Cardiac fibroblast (primary cell): ENCODE results near the gene FAM163A.
"Not testable (repeated sequence)": the region's sequence is repeated elsewhere in the genome, so short reads cannot be mapped to it uniquely, and the experiment has no call there.

Experiments
- DNase-seq, 2 donors: peaks; one replicate each; pipeline versions ENCODE4 v3.0.0 to v3.0.0-alpha.2; 2010; ENCODE audit warnings: low read depth in 2 of 2
- H3K4me3 ChIP-seq, 2 donors: replicated peaks in 1 of 2; 1 replicate in 1 of 2; 2 replicates in 1 of 2; pipeline ENCODE4 v1.5.1; 2011; ENCODE audit warnings: low read depth in 2 of 2, low read length in 2 of 2, mild to moderate bottlenecking in 2 of 2, moderate library complexity in 1 of 2
- TF ChIP-seq, protein P1 (sequence below): IDR thresholded peaks from one replicate; pipeline ENCODE4 v1.5.1; 2011; ENCODE audit warnings: low read depth, mild to moderate bottlenecking, low read length, inconsistent platforms

FAM163A gene

DNA sequence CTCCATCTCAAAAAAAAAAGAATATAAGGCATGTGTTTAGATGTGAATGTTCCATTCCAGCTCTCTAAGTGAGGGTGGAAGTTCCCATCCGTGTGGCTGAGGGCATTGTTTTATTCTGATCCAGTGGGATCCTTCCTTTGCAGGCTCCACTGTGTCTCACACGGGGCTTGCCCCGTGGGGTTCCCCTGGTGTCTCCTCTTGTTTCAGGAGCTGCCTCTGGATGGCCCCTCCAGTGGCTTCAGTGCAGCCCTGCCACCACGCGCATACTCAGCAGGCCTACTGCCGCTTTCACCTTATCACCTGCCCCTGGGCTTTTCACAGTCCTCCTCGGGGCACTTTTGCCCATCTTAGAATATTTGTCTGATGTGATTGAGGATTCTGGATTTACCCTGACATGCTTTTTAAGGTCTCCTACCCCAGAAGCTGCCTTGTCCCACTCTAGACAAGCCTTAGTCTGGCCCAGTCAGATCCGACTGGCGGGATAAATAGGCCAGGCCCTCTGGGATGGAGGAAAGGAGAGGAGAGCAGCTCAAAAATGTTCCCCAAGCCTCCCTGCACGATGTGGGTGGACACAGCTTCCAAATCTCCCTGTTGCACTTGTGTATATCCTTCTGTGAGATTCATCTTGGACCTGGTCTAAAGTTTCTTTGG lies 55.2 kb downstream of the FAM163A start:
- TF ChIP-seq, protein P1, sequence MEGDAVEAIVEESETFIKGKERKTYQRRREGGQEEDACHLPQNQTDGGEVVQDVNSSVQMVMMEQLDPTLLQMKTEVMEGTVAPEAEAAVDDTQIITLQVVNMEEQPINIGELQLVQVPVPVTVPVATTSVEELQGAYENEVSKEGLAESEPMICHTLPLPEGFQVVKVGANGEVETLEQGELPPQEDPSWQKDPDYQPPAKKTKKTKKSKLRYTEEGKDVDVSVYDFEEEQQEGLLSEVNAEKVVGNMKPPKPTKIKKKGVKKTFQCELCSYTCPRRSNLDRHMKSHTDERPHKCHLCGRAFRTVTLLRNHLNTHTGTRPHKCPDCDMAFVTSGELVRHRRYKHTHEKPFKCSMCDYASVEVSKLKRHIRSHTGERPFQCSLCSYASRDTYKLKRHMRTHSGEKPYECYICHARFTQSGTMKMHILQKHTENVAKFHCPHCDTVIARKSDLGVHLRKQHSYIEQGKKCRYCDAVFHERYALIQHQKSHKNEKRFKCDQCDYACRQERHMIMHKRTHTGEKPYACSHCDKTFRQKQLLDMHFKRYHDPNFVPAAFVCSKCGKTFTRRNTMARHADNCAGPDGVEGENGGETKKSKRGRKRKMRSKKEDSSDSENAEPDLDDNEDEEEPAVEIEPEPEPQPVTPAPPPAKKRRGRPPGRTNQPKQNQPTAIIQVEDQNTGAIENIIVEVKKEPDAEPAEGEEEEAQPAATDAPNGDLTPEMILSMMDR: no peak
- no peak for DNase-seq
- no peak overlapping the region for H3K4me3 ChIP-seq

DNA sequence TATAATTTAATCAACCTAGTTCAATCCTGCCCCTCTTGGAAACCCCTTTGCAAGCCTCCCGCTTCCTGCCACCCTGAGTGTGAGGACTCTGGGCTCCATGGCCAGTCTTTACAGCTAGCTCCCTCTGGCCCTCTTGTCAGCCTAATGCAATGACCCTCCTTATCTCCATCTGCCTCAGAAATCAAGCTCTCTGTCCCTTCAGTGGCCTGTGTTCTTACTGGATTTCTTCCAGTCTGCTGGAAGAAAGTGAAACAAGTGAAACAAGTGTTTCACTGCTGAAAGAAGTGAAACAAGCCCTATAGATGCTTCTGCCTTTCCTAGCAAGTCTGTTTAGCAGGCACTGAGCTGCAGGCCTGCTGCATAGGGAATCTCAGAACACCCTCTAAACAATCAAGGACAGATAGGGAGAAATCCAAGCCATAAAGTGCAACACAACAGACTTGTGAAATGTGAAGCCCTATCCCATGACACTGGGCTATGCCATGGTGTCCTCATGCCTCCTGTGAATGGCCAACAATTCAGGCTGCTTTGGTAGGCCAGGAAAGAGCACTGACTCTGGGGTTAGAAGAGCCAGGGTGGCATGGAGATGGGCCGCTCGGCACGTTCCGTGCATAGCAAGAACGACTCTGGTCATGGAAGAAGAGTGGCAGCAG lies 55.9 kb downstream of the FAM163A start:
- DNase-seq: no peak
- H3K4me3 ChIP-seq: no peak overlapping the region
- TF ChIP-seq, protein P1: no peak

DNA sequence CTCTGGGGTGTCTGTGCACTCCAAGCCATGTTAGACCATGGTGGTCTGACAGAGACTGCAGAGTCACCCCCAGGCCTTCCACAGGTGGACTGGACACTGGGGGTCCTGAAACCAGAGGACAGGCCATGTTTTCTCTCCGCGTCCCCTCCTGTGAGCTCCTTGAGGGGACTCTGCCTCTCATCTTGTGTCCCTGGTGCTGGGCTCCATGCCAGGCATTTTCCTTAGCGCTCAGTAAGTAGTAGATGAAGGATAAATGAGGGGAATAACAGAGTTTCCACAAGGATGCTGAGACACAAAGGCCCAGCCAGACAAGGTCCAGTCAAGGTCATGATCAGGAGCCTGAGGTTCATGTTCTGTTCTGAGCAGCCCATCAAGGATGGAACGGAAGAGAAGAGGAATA lies 57.4 kb downstream of the FAM163A start:
- DNase-seq: no peak
- H3K4me3 ChIP-seq: no peak overlapping the region
- TF ChIP-seq, protein P1: no peak

DNA sequence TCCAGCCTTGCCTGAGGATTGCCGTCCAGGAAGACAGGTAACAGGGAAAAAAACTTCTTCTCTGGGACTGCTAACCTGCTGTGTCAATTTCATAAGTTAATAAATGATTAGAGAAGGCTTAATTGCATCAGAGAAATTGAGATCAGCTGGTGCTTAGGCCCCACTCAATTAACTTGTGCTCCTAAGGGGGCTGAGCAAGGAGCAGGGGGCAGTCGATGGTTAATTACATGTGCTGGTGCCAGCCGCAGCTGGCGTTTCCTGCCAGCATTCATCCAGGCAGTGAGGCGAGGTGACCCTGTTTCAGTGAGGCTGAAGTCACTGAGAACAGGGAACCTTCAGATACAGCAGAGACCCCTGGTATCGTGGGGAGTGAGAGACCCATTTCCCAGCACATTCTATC lies 60.0 kb downstream of the FAM163A start:
- DNase-seq: no peak
- no peak overlapping the region for H3K4me3 ChIP-seq
- TF ChIP-seq, protein P1: no peak

DNA sequence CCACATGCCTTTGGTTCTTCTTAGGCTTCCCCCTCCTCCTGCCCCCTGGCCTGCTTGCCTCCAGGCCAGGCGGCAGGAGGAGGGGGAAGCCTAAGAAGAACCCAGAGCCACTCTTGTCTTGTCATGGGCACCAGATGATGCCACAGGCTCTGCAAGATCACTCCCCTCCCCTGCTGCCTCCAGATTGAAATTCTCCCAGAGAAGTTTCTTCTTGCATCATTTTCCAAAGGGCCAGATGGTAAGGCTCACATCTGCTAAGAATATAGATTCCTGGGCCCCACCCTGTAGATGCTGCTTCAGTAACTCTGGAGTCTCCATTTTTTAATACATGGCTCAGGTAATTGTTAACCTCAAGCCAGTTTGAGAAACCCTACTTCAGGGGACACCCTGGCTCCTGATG lies 60.8 kb downstream of the FAM163A start:
- DNase-seq: peak in 1 of 2 donors; percentile 24
- TF ChIP-seq, protein P1: no peak
- H3K4me3 ChIP-seq: no peak overlapping the region

DNA sequence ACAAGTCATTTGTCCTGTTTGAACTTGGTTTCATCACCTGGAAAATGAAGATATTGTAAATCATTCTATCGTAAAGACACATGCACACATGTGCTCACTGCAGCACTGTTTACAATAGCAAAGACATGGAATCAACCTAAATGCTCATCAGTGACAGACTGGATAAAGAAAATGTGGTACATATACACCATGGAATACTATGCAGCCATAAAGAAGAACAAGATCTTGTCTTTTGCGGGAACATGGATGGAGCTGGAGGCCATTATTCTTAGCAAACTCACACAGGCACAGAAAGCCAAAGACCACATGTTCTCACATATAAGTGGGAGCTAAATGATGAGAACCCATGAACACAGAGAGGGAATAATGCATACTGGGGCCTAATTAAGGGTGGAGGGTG lies 61.3 kb downstream of the FAM163A start:
- H3K4me3 ChIP-seq, DNase-seq: not testable (repeated sequence)

DNA sequence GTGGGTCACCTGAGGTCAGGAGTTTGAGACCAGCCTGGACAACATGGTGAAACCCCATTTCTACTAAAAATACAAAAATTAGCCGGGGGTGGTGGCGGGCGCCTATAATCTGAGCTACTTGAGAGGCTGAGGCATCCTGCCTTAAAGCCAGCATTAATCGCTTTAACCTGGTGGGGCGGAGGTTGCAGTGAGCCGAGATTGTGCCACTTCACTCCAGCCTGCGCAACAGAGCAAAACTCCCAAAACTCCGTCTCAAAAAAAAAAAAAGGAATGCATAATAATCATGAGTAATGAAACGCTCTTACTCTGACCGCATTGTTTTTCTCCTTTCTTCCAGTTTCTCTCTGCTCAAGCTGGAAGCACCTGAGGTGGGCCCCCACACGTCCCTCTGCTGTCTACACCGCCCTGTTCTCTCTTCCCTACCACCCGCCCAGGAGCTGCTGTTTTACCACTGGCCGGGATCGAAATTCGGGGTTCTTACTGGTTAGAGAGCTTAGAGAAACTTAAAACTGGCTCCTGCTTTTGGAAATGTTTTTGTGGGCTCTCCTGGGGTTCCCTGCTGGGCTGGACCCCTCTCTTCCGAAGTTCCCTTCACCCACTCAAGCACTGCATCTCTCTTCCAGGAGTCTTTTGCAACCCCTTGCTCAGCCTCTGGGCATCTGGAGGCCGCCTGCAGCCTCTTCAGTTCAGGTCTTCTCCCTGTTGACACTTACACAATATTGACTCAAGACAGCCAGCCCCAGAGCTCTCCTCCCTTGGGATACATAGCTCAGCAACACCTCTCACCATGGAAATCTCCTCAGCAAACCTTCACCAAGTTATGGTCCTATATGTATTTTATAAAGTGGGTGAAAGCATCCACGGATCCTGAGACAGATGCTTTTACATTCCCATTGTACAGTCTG lies 62.5 kb downstream of the FAM163A start:
- H3K4me3 ChIP-seq: no peak overlapping the region
- DNase-seq: peak in 1 of 2 donors; percentile 62
- TF ChIP-seq, protein P1: no peak
